Mammary epithelial cell (primary cell): Measurements from ENCODE around the gene ZNF652.

ENCODE experiments used
- EZH2 ChIP-seq: IDR thresholded peaks from 2 replicates; pipeline ENCODE4 v1.6.1; 2012; ENCODE audit warnings: low read length, inconsistent platforms, borderline replicate concordance
- TF ChIP-seq, protein P1 (sequence below), 2 donors: IDR thresholded peaks in 1 of 2; conservative IDR thresholded peaks in 1 of 2; 2 replicates each; pipeline ENCODE4 v1.5.1; 2011 to 2012; ENCODE audit warnings: inconsistent platforms in 2 of 2, low read length in 2 of 2, mild to moderate bottlenecking in 2 of 2, control low read depth in 1 of 2, low read depth in 1 of 2; ENCODE audit not compliant: insufficient read depth in 1 of 2; ENCODE audit errors: extremely low read depth in 1 of 2

DNA sequence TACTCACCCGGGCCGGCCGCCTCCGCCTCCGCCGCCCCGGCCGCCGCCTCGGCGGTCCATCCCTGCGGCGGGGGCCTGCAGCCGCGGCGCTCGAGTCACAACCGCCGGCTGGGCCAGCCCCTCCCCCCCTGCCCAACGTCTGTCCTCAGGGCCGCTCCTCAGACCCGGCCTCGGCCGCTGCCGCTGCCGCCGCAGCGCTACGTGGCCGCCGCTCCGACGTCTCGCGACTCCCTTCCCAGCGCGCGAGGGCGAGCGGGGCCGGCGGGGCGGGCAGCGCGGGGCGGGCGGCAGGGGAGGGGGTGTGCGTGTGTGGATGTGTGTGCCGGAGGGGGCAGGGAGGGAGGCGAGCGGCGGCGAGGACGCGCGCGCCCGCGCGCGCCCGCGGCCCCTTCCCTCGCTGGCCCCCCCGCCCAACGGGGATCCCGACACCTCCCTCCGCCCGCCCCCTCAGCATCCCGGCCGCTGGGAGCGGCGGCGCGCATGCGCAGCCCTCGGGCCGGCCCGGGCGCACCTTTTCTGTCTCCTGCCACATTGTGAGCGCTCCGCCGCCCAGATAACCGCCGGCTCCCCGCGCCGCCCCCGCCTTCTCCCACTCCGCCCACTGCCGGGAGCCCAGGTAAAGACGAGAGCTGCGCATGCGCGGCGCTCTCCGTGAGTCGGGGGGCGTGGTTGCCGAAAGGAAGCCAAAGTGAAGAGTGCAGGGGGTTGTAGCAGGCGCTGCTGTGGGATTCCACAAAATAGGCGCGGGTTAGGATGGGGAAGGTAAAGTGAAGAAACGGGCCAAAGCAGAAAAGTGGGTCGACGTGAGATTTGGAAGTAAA is at the start of gene ZNF652:
- TF ChIP-seq, protein P1, sequence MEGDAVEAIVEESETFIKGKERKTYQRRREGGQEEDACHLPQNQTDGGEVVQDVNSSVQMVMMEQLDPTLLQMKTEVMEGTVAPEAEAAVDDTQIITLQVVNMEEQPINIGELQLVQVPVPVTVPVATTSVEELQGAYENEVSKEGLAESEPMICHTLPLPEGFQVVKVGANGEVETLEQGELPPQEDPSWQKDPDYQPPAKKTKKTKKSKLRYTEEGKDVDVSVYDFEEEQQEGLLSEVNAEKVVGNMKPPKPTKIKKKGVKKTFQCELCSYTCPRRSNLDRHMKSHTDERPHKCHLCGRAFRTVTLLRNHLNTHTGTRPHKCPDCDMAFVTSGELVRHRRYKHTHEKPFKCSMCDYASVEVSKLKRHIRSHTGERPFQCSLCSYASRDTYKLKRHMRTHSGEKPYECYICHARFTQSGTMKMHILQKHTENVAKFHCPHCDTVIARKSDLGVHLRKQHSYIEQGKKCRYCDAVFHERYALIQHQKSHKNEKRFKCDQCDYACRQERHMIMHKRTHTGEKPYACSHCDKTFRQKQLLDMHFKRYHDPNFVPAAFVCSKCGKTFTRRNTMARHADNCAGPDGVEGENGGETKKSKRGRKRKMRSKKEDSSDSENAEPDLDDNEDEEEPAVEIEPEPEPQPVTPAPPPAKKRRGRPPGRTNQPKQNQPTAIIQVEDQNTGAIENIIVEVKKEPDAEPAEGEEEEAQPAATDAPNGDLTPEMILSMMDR (conservative IDR thresholded peaks at IDR 0.05 in 1 of 2, IDR thresholded peaks at IDR 0.05 in 1 of 2; ENCODE audit: extremely low read depth in 1 of 2, insufficient read depth in 1 of 2, low read depth in 1 of 2, low read length in 2 of 2), result no peak
- TF ChIP-seq EZH2, result no peak
